Activated naive CD4-positive, alpha-beta T cell treated with anti-CD3 and anti-CD28 coated beads, Interleukin-2, amount 50 U/mL, for 72 hours (primary cell): ENCODE data around the gene ICOSLG. TPM values are rescaled to one million over a fixed set of nuclear protein-coding genes. Genes with fewer than 3 reads are reported as not detected.
"Not testable (repeated sequence)": the region's sequence is repeated elsewhere in the genome, so short reads cannot be mapped to it uniquely, and the experiment has no call there.

ENCODE experiments used
- ATAC-seq, 2 donors: fragments of 150-1000 bp; cut with Tn5 transposase; 2 replicates each; pipeline ENCODE4 v1.10.0; 2021; ENCODE audit warnings: mild to moderate bottlenecking in 2 of 2, moderate library complexity in 2 of 2
- DNase-seq, 2 donors: peaks; one replicate each; pipeline ENCODE4 v3.0.0; 2021 to 2022; ENCODE audit warnings: low spot score in 2 of 2
- H3K27ac Mint-ChIP-seq, 2 donors: one replicate each; pipeline ENCODE4 v1.8.0; 2022; ENCODE audit warnings: mild to moderate bottlenecking in 2 of 2, mixed read lengths in 2 of 2
- H3K36me3 Mint-ChIP-seq, 2 donors: one replicate each; pipeline ENCODE4 v1.8.0; 2022; ENCODE audit warnings: mixed read lengths in 2 of 2
- H3K9me3 Mint-ChIP-seq, 2 donors: one replicate each; pipeline ENCODE4 v1.8.0; 2022; ENCODE audit warnings: mixed read lengths in 2 of 2
- total RNA-seq, 2 donors: library from RNA; stranded (reverse); gene quantifications; one replicate each; pipeline ENCODE4 v1.2.3, GENCODE V29; 2022

The ICOSLG gene
- total RNA-seq, 2 donors from 2014 or later, result 2.1 to 4.1 TPM

DNA sequence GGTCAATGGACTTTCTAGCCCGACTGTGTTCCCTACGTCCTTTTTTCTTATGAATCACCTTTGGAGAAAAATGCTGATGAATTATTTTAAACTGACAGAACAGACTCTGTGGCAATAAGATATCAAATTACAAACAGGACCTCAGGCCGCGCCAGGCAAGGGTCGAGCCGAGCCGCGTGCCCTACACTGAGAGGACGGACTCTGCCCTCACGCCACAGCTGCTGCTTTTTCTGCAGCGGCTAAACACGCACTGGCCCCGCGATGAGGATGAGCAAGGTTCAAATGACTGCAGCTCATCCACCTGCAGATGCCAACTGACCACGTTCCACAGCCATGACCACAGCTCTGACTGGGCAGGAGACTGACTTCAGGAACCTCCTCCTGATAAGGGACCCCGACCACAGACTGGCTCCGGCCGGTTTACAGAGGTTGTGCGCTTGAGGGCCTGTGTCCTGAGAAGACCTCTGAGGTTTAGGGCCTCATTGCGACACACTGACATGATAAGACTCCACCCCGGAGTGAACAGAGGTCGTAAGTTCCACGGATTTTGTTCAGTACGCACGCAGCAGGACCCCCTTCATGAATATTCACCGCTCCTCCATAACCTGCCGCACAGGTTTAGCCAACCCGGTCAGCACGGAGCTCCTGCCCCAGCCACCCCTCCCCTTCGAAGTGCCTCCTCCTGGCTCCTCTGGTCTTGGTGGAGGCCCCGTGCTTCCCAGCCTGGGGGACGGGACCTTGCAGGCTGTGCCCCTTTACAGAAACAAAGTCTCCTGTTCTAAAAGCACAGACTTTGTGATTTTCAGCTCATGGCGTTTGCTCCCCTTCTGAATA lies 8.7 kb upstream of the ICOSLG start:
- H3K27ac Mint-ChIP-seq, DNase-seq, H3K9me3 Mint-ChIP-seq, ATAC-seq, H3K36me3 Mint-ChIP-seq: not testable (repeated sequence)

DNA sequence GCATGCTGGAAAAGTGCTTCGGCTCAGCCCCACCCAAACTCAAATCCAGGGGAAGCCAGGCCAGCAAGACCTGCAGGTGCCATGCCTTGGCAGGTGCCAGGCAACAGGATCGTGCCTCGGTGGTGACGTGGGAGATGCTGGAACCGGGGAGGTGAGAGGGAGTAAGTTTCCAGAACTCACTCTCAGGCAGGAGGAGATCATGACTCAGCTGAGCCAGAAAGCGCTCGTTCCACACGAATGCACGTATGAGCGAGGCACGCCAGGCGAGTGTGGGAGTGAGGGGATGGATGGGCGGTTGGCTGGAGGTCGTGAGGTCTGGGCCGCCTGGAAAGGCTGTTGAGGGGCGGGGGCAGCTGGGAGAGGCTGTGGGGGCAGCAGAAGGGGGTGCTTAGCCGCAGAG lies 7.2 kb upstream of the ICOSLG start:
- ATAC-seq, DNase-seq, H3K27ac Mint-ChIP-seq, H3K36me3 Mint-ChIP-seq, H3K9me3 Mint-ChIP-seq: not testable (repeated sequence)

DNA sequence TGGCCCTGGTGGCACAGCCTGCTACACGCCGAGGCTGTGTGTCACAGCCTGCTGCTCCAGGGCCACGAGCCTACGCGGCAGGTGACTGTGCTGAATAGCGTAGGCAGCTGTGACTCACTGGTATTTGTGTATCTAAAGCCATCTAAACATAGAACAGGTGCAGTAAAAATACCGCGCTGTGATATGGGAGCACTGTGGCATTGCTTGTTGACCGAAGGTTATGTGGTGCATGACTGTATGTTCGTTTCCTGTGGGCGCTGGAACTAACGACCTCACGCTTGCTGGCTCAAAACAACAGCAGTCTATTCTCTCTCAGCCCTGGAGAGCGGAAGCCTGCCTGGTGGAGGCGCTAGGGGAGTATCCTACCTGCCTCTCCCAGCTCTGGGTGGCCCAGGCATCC lies 3.2 kb upstream of the ICOSLG start:
- not testable (repeated sequence) for H3K9me3 Mint-ChIP-seq, DNase-seq, H3K36me3 Mint-ChIP-seq, H3K27ac Mint-ChIP-seq
- ATAC-seq, result peak; percentile 81 to 84

DNA sequence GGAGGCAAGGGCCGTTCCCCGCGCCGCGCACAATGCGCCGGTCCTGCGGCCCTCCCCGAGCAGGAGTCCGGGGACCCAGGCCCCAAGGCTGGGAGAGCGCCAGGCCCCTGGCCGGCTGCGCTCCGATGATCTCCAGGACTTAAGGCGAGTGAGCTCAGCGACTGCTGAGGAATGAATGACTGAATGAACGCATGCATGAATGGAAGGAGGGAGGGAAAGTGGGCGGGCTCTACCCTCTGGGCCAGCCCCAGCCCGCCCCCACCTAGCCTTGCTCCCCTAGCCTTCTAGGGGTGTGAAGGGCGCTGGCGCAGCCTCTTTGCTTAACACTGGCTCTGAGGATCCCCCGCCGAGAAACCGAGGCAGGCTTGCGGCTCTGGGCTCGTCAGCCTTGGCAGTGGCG lies 538 bp upstream of the ICOSLG start:
- not testable (repeated sequence) for H3K36me3 Mint-ChIP-seq, DNase-seq, H3K27ac Mint-ChIP-seq, H3K9me3 Mint-ChIP-seq
- peak; percentile 47 to 64 for ATAC-seq

DNA sequence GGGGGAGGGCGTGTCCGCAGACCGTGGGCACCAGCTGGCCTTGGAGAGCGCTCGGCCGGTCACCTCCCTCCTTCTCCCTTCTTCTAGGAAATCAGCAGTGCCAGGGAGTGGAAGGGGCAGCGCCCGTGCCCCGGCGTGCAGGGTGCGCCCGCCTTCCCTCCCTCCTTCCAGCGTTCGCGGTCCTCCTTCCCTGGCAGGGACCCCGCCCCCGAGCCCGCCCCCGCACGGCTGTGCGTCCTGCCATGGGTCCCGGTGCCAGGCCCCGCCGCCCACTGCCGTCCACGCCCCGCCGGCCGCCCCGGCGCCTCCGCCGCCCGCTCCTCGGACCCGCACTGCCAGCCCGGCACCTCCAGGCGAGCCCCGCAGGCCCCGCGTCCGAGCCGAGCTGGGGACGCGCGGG lies 390 bp downstream of the ICOSLG start:
- DNase-seq, H3K36me3 Mint-ChIP-seq, H3K9me3 Mint-ChIP-seq, H3K27ac Mint-ChIP-seq: not testable (repeated sequence)
- ATAC-seq, result peak; percentile 5 to 7

DNA sequence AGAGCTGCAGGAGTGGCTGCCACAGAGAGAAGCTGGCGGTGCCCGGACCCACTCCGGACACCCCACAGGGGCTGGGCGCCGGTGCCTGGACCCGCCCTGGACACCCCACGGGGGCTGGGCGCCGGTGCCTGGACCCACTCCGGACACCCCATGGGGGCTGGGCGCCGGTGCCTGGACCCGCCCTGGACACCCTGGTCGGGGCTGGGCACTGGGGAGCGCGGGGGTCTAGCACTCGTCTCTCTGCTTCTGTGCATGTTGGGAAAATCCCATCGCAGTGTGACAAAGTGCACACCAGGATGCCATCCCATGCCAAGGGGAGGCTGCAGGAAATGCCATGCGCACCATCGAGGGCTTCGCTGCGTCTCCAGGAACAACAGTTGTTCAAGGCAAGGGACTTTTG lies 11.2 kb downstream of the ICOSLG start:
- not testable (repeated sequence) for DNase-seq, ATAC-seq, H3K9me3 Mint-ChIP-seq, H3K36me3 Mint-ChIP-seq, H3K27ac Mint-ChIP-seq

DNA sequence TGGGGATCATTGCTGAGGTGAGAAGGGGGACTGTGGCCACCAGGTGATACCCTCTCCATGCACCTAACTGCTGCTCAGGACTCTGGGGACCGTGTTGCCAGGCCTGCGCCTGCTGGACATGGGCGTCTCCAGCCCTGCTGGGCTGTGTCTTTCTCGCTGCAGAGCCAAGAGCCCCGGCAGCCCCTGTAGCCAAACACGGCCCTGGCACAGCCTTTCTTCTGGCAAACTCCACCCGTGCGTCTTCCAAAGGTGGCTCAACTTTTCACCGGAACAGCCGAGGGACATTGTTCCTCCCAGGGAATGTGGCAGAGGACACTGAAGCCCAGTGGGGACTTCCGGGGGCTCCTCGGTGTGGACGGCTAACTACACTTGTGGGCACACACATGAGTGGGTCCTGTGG lies 12.6 kb downstream of the ICOSLG start:
- not testable (repeated sequence) for ATAC-seq, H3K9me3 Mint-ChIP-seq

DNA sequence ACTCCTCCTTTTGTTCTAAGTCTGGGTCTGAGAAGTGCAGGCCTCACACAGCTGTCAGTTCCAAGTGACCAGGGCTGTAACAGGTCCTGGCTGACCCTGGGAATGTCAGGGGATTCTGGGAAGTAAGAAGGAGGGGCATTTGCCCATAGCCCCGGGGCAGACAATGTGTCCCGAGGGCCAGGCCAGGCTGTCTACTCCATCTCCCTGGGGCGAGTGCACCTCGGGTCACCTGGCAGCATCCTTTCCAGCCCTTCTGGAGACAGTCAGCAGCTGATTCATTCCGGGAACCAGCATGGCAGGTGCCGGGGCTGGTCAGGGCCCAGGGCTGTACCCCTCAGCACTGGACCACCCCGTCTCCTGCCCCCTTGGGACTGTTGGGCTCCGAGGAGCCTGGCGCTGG lies 13.1 kb downstream of the ICOSLG start:
- not testable (repeated sequence) for DNase-seq, H3K27ac Mint-ChIP-seq, H3K36me3 Mint-ChIP-seq, H3K9me3 Mint-ChIP-seq, ATAC-seq

More for the DNA sequence above, 12.6 kb downstream of the ICOSLG start:
- H3K27ac Mint-ChIP-seq, DNase-seq, H3K36me3 Mint-ChIP-seq: not testable (repeated sequence)

DNA sequence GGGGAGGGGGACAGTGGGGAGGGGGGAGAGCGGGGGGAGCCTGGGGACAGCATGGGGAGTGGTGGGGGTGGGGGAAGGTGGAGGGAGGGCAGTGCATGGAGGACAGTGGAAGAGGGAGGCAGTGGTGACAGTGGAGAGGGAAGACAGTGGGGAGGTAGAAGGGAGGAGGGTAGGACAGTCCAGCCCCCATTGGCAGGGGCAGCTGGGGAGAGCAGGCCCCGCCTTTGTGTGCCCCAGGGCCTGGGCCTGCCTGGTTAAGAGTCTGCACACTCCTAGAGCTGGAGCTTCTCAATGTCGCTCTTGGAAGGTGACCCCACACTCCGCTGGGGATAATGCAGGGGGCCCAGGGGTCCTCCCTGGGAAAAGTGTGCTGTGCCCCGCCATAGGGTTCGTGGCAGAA lies 15.1 kb downstream of the ICOSLG start:
- DNase-seq, ATAC-seq, H3K36me3 Mint-ChIP-seq, H3K9me3 Mint-ChIP-seq, H3K27ac Mint-ChIP-seq: not testable (repeated sequence)

DNA sequence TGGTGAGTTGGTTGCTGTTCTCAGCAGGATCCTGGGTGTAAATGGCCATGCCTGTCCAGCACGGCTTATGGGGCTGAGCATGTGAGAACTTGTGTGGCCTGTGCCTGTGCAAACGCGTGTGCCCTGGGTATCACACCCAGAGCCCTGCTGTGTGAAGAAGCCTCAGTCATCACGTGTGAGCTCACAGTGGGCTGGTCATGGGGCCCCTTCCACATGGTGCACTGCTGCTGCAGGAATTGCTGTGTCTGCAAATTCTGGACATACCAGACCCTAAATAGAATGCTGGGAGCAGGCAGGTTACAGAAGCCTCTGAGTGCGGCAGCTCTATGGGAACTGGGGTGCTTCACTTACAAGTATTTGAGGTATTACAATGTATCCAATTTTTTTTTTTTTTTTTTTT lies 17.4 kb downstream of the ICOSLG start:
- H3K9me3 Mint-ChIP-seq, DNase-seq, H3K27ac Mint-ChIP-seq, H3K36me3 Mint-ChIP-seq, ATAC-seq: not testable (repeated sequence)

DNA sequence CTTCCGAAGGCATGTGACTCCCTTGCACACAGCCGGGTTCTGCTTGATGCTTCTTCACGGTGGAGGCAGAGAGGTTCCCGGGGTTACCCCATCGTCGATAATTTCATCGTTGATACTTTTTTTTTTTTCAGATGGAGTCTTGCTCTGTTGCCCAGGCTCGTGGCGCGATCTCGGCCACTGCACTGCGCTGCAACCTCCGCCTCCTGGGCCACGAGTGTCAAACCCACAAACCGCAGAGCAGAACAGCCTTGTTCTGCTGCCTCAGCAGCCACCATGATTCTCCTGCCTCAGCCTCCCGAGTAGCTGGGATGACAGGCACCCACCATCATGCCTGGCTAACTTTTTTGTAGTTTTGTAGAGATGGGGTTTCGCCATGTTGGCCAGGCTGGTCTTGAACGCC lies 20.1 kb downstream of the ICOSLG start:
- not testable (repeated sequence) for H3K27ac Mint-ChIP-seq, H3K36me3 Mint-ChIP-seq, H3K9me3 Mint-ChIP-seq, DNase-seq, ATAC-seq

DNA sequence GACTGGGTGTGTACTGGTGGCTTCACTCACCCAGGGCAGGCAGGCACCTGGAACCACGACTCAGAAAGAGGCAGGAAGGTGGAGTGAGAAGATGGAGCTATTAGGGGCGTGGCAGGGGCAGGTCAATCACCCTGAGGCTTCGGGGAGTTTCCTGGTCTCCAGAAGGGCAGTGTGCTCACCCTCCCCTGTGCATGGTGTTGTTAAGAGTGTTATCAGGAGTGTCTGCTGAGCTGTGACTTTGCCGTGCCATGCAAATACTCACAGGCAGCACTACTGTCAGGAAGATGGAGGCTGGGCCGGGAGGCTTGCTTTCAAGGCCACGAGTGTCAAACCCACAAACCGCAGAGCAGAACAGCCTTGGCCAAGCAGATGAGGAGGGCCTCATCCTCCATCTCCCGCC lies 22.3 kb downstream of the ICOSLG start:
- H3K27ac Mint-ChIP-seq, H3K9me3 Mint-ChIP-seq, H3K36me3 Mint-ChIP-seq, ATAC-seq, DNase-seq: not testable (repeated sequence)

DNA sequence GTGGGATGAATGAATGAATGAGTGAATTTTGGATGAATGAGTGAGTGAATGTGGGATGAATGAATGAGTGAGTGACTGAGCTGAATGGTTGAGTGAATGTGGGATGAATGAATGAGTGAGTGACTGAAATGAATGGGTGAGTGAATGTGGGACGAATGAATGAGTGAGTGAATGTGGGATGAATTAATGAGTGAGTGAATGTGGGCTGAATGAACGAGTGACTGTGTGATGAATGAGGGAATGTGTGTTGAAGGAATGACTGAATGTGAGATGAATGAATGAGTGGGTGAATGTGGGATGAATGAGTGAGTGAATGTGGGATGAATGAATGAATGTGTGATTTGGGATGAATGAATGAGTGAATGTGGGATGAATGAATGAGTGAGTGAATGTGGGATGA lies 28.8 kb downstream of the ICOSLG start:
- not testable (repeated sequence) for H3K9me3 Mint-ChIP-seq, DNase-seq, H3K36me3 Mint-ChIP-seq
- peak overlapping the region in 1 of 2 donors; percentile 54 for H3K27ac Mint-ChIP-seq
- ATAC-seq, result peak in 1 of 2 donors; percentile 68

DNA sequence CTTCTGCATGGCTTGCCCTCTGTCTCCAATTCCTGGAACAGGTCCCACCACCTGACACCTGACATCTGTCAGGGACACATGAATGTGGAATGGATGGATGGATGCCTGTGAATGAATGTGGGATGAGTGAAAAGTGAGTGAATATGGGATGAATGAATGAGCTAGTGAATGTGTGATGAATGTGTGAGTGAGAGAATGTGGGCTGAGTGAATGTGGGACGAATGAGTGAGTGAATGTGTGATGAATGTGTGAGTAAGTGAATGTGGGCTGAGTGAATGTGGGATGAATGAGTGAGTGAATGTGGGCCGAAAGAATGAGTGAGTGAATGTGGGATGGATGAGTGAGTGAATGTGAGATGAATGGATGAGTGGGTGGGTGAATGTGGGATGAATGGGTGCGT lies 29.2 kb downstream of the ICOSLG start:
- not testable (repeated sequence) for H3K36me3 Mint-ChIP-seq
- peak overlapping the region in 1 of 2 donors; percentile 54 for H3K27ac Mint-ChIP-seq

DNA sequence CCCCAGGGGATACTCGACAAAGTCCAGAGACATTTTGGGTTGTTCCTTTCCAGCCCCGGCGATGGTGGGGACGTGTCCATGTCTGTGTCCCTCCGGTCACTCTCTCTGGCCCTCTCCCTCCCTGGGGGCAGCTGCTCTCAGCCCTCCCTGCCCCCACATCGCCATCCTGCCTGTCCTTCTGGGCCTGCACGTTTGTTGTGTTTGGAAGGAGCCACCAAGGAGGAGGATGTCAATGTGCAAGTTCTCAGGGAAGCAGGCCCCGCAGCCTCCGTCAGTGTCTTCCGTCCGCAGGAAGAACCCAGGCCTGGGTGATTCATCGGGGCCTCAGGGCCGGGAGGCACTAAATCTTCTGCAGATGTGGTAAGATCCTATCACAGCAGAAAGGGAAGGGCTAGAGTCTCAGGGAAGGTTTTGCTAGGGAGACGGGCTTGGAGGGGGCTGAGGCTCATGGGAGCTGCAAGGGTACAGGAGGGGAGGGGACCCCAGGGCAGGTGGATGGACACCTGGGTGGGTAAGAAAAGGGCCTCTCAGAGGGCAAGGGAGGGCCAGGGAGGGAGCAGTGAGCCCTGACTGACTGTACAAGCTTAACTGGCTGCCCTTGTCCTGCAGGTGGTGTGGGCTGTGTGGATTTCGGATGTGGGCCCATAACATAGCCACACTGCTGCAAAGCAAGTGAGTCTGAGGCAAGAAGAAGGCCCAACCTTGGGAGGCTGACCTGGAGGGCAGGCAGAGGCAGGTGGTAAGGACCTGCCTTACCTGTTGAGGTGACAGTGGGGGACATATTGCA lies 32.7 kb downstream of the ICOSLG start:
- not testable (repeated sequence) for H3K36me3 Mint-ChIP-seq, DNase-seq, H3K27ac Mint-ChIP-seq, H3K9me3 Mint-ChIP-seq
- peak; percentile 35 to 55 for ATAC-seq

More for the DNA sequence above, 29.2 kb downstream of the ICOSLG start:
- not testable (repeated sequence) for H3K9me3 Mint-ChIP-seq, DNase-seq
- ATAC-seq, result peak; percentile 41 to 76

DNA sequence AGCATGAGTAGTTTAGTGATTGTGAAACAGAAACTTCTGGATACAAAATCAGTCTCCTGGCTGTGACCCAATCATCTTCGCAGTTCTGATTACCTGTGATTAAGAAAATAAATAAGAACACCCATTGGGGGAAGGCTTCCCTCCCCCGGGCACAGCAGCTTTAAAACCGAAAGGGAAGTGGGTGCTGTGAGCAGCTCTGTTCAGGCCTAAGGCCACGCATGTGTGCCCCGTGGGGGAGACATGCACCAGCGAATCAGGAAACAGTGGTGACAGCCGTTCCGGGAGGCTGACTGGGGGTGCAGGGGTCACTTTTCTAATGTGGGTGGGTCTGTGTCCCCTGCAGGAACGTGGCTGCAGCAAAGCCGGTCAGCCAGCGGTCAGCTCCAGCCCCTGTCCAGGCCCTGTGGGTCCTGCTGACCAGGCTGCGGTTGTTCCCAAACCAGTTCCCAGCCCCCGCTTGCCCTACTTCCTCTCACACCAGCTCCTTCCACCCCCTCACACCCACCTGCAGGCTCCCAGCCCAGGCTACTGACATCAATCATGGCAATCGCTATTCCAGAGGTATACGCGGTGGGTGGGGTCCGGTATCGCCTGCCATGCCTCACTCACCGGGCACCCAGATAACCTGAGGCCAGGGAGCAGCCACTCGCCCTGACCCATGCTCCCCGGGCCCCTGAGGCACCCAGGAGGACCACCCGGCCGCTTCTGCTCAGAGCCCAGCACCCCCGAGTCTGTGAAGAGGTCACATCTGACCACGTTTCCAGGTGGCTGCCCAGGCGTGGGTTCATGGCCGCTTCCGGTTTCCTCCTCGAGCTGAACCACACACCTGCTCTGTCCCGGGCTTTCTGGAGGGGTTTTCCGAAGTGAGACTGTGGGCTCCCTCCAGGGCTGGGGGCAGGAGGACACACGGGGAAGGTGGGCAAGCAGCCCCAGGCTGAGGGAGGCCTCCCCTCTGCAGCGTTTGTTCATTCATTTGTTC lies 33.8 kb downstream of the ICOSLG start:
- H3K36me3 Mint-ChIP-seq, H3K9me3 Mint-ChIP-seq, H3K27ac Mint-ChIP-seq, DNase-seq: not testable (repeated sequence)
- ATAC-seq, result peak; percentile 28 to 73
